IMR-90 (cell line): Measurements from ENCODE around the gene S100A6. TPM values are rescaled to one million over a fixed set of nuclear protein-coding genes. Genes with fewer than 3 reads are reported as not detected.

Experiments used
- ATAC-seq: fragments of 200-7000 bp; cut with Tn5 transposase; 2 replicates; pipeline ENCODE4 v1.9.1; 2020; ENCODE audit warnings: low read depth, mild to moderate bottlenecking, moderate library complexity
- BruUV-seq: library from RNA; stranded (reverse); fragments of 400-500 nt; replicated peaks from 2 replicates; lab custom pipeline; 2021; lab: Mats Ljungman, UMichigan
- CTCF ChIA-PET: fragments of 300-600 bp; formaldehyde crosslinking; extraction: SDS; loops from one replicate; lab custom pipeline; 2021; ENCODE audit warnings: antibody characterized with exemption; lab: Yijun Ruan, JAX
- POLR2A ChIA-PET: fragments of 300-600 bp; sonication (Branson Sonifier 250); formaldehyde crosslinking; loops from one replicate; lab custom pipeline; 2022; ENCODE audit warnings: antibody characterized with exemption; ENCODE audit not compliant: unreplicated experiment; lab: Charles Lee
- DNase-seq: peaks from one replicate; pipeline ENCODE4 v3.0.0; 2013
- H2AFZ ChIP-seq: replicated peaks from 2 replicates; pipeline ENCODE3; 2013; ENCODE audit warnings: low read length, mild to moderate bottlenecking; ENCODE audit not compliant: poor library complexity
- H2AK5ac ChIP-seq: 2 replicates; pipeline ENCODE4 v1.6.1; 2013; ENCODE audit warnings: low read depth, low read length, inconsistent platforms
- H2AK9ac ChIP-seq: replicated peaks from 2 replicates; pipeline ENCODE3; 2013; ENCODE audit warnings: mild to moderate bottlenecking, low read depth, low read length, moderate library complexity; ENCODE audit not compliant: poor library complexity
- H2BK120ac ChIP-seq: 2 replicates; pipeline ENCODE4 v1.6.1; 2013; ENCODE audit warnings: low read depth, low read length, inconsistent platforms
- H2BK15ac ChIP-seq: 3 replicates; pipeline ENCODE4 v1.6.1; 2013; ENCODE audit warnings: low read depth, low read length, inconsistent platforms
- H2BK20ac ChIP-seq: 2 replicates; pipeline ENCODE4 v1.6.1; 2013; ENCODE audit warnings: low read depth, mild to moderate bottlenecking, inconsistent platforms, low read length, moderate library complexity
- H2BK5ac ChIP-seq: 2 replicates; pipeline ENCODE4 v1.6.1; 2013; ENCODE audit warnings: mild to moderate bottlenecking, low read depth, low read length, inconsistent platforms; ENCODE audit not compliant: poor library complexity, severe bottlenecking
- H3K14ac ChIP-seq: replicated peaks from 2 replicates; pipeline ENCODE4 v1.6.1; 2013; ENCODE audit warnings: low read depth, low read length, inconsistent platforms
- H3K18ac ChIP-seq: 2 replicates; pipeline ENCODE4 v1.6.1; 2013; ENCODE audit warnings: low read depth, low read length, control low read depth
- H3K23ac ChIP-seq: 2 replicates; pipeline ENCODE4 v1.6.1; 2013; ENCODE audit warnings: low read depth, low read length, inconsistent platforms
- H3K27ac ChIP-seq: 2 replicates; pipeline ENCODE4 v1.5.1; 2013; ENCODE audit warnings: mild to moderate bottlenecking, control low read depth, low read length; ENCODE audit not compliant: insufficient read depth
- H3K27me3 ChIP-seq: 2 replicates; pipeline ENCODE4 v1.6.1; 2013; ENCODE audit warnings: low read length; ENCODE audit not compliant: control insufficient read depth, insufficient read depth
- H3K36me3 ChIP-seq: 2 replicates; pipeline ENCODE4 v1.6.1; 2013; ENCODE audit warnings: low read length, mixed read lengths; ENCODE audit not compliant: control insufficient read depth, insufficient read depth
- H3K4ac ChIP-seq: 2 replicates; pipeline ENCODE4 v1.6.1; 2013; ENCODE audit warnings: low read depth, low read length, inconsistent platforms
- H3K4me1 ChIP-seq: 2 replicates; pipeline ENCODE4 v1.6.1; 2013; ENCODE audit warnings: low read length, mixed read lengths; ENCODE audit not compliant: control insufficient read depth, insufficient read depth
- H3K4me2 ChIP-seq: 2 replicates; pipeline ENCODE4 v1.6.1; 2013; ENCODE audit warnings: low read depth, mild to moderate bottlenecking, control low read depth, low read length, moderate library complexity
- H3K4me3 ChIP-seq: 2 replicates; pipeline ENCODE4 v1.5.1; 2013; ENCODE audit warnings: low read depth, mild to moderate bottlenecking, control low read depth, low read length, moderate library complexity; ENCODE audit not compliant: insufficient read depth
- H3K56ac ChIP-seq: 2 replicates; pipeline ENCODE4 v1.6.1; 2013; ENCODE audit warnings: low read length, inconsistent platforms; ENCODE audit not compliant: insufficient read depth; ENCODE audit errors: extremely low read depth
- H3K79me1 ChIP-seq, 2 experiments: 2 replicates each; pipeline ENCODE4 v1.6.1; 2013; ENCODE audit warnings: low read length in 2 of 2, inconsistent platforms in 1 of 2, low read depth in 1 of 2
- H3K9ac ChIP-seq: 2 replicates; pipeline ENCODE4 v1.6.1; 2013; ENCODE audit warnings: low read depth, low read length, control low read depth
- H3K9me1 ChIP-seq: 2 replicates; pipeline ENCODE4 v1.6.1; 2013; ENCODE audit warnings: low read length, inconsistent platforms; ENCODE audit not compliant: insufficient read depth
- H3K9me3 ChIP-seq: 2 replicates; pipeline ENCODE4 v1.6.1; 2013; ENCODE audit warnings: low read length; ENCODE audit not compliant: control insufficient read depth, insufficient read depth
- H4K20me1 ChIP-seq: 2 replicates; pipeline ENCODE4 v1.6.1; 2013; ENCODE audit warnings: low read length, inconsistent platforms; ENCODE audit not compliant: insufficient read depth
- H4K5ac ChIP-seq: 2 replicates; pipeline ENCODE4 v1.6.1; 2013; ENCODE audit warnings: mild to moderate bottlenecking, low read depth, low read length, control low read depth
- H4K8ac ChIP-seq, 2 experiments: 2 replicates each; pipeline ENCODE4 v1.6.1; 2013; ENCODE audit warnings: low read depth in 2 of 2, low read length in 2 of 2, control low read depth in 1 of 2, inconsistent platforms in 1 of 2
- H4K91ac ChIP-seq: 2 replicates; pipeline ENCODE4 v1.6.1; 2013; ENCODE audit warnings: low read depth, low read length, inconsistent platforms; ENCODE audit not compliant: insufficient read depth
- BHLHE40 ChIP-seq: fragments of 150-350 bp; IDR thresholded peaks from 2 replicates; pipeline ENCODE4 v1.6.1; 2016; ENCODE audit warnings: mild to moderate bottlenecking, low read depth, low read length
- CEBPB ChIP-seq: IDR thresholded peaks from 2 replicates; pipeline ENCODE4 v1.6.1; 2012; ENCODE audit warnings: low read depth, low read length, improper control_type of control experiment
- CHD1 ChIP-seq: IDR thresholded peaks from 2 replicates; pipeline ENCODE4 v1.6.1; 2012; ENCODE audit warnings: low read depth, low read length, improper control_type of control experiment
- FOS ChIP-seq: fragments of 150-350 bp; IDR thresholded peaks from 2 replicates; pipeline ENCODE4 v1.6.1; 2016; ENCODE audit warnings: low read depth, low read length
- MAFK ChIP-seq: IDR thresholded peaks from 2 replicates; pipeline ENCODE4 v1.6.1; 2012; ENCODE audit warnings: low read depth, low read length, improper control_type of control experiment
- MAZ ChIP-seq: IDR thresholded peaks from 2 replicates; pipeline ENCODE4 v1.6.1; 2012; ENCODE audit warnings: low read depth, mild to moderate bottlenecking, low read length, improper control_type of control experiment, moderate library complexity, borderline replicate concordance
- MXI1 ChIP-seq: IDR thresholded peaks from 2 replicates; pipeline ENCODE4 v1.6.1; 2012; ENCODE audit warnings: low read depth, mild to moderate bottlenecking, low read length, moderate library complexity, borderline replicate concordance
- NFE2L2 ChIP-seq: fragments of 150-350 bp; IDR thresholded peaks from 2 replicates; pipeline ENCODE4 v1.6.1; 2016; ENCODE audit warnings: low read depth, mild to moderate bottlenecking, low read length
- POLR2A ChIP-seq: IDR thresholded peaks from 2 replicates; pipeline ENCODE4 v1.6.1; 2012; ENCODE audit warnings: mild to moderate bottlenecking, low read depth, low read length
- RAD21 ChIP-seq: IDR thresholded peaks from 2 replicates; pipeline ENCODE4 v1.6.1; 2012; ENCODE audit warnings: low read length, improper control_type of control experiment
- RCOR1 ChIP-seq: IDR thresholded peaks from 2 replicates; pipeline ENCODE4 v1.6.1; 2012; ENCODE audit warnings: mild to moderate bottlenecking, low read length, improper control_type of control experiment; ENCODE audit not compliant: insufficient replicate concordance
- SMC3 ChIP-seq: fragments of 150-350 bp; IDR thresholded peaks from 2 replicates; pipeline ENCODE4 v1.6.1; 2016; ENCODE audit warnings: low read depth, mild to moderate bottlenecking, antibody characterized with exemption, low read length, moderate library complexity
- WGBS, 2 experiments: methylation state at CpG; one replicate each; pipeline versions ENCODE4 v1.1.5 to v1.1.7; 2013; ENCODE audit warnings: missing lambda C conversion rate in 2 of 2; ENCODE audit not compliant: insufficient read length in 1 of 2; ENCODE audit errors: extremely low coverage in 2 of 2; 5-methylcytosine and 5-hydroxymethylcytosine counted together
- dilution Hi-C: fragments of 300-500 bp; cut with HindIII; formaldehyde crosslinking; loops from one replicate; pipeline ENCODE4 v1.14.3; 2018; ENCODE audit warnings: low sequenced_read_pairs; ENCODE audit not compliant: unreplicated experiment
- in situ Hi-C: fragments of 300-500 bp; cut with MboI; formaldehyde crosslinking; loops from 3 replicates; pipeline ENCODE4 v1.14.3; 2019; ENCODE audit warnings: low sequenced_read_pairs, inconsistent platforms, mixed read lengths
- intact Hi-C: fragments of 100-400 bp; cut with micrococcal nuclease; formaldehyde crosslinking; loops from 2 replicates; pipeline ENCODE4 v1.10.0; 2022
- polyA plus RNA-seq, 3 experiments: library from polyadenylated mRNA; depleted of rRNA; stranded (reverse); fragments of >200 nt; gene quantifications; 2 replicates each; pipeline ENCODE4 v1.2.3, GENCODE V29; 2012; ENCODE audit warnings: low replicate concordance in 1 of 3
- total RNA-seq: library from RNA; depleted of rRNA; stranded (reverse); fragments of >200 nt; gene quantifications from 2 replicates; pipeline ENCODE4 v1.2.3, GENCODE V29; 2012
- TF ChIP-seq, protein P1 (sequence below): fragments of 150-350 bp; IDR thresholded peaks from 2 replicates; pipeline ENCODE4 v1.6.1; 2016; ENCODE audit warnings: low read depth, mild to moderate bottlenecking, low read length, moderate library complexity, borderline replicate concordance
- TF ChIP-seq, protein P2 (sequence below): fragments of 150-350 bp; IDR thresholded peaks from 2 replicates; pipeline ENCODE4 v1.6.1; 2017; ENCODE audit warnings: mild to moderate bottlenecking, antibody characterized with exemption, low read length, low read depth

S100A6 gene
- total and polyA plus RNA-seq, 2 of the 4 experiments (the other 2 are of a cell fraction): 373 to 1,755 TPM

DNA sequence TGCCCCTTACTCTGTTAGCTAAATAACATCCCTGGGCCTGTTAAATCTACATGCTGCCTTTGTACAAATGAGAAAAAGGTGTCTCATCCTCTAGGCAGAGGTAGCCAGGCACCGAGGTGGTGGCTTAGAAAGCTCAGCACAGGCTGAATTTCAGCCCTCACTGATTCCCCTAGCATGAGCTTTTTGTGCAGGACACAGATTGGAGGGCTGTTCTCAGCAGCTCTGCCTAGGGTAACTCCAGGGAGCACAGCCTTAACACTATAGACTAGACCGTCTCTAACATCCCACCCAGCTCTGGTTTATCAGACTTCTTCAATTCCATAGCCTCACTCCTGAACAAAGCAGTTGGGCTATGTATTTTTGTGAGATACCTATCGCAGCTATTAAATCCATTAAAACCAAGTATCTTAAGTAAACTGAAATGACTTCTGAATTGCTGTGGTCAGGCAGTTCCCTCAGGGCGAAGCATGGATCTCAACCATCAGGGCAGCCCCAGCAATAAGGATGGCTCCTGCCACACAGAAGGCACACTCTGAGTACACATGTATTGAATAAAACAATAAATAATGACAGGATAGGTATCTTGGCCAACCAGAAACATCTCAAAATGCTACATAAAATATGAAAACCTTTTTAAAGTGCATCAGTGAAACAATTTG lies 14.8 kb downstream of the S100A6 start:
- Histone ChIP-seq H3K9me3 (no peaks in the 10 kb centered on the region), H3K9ac (no peak overlapping the region), H4K91ac (no peak overlapping the region), H4K5ac (no peak overlapping the region), H4K20me1 (no peaks in the 10 kb centered on the region), H2BK5ac (no peak overlapping the region), H2AFZ (no peak overlapping the region), H3K27ac (no peak overlapping the region), H3K18ac (no peak overlapping the region), H3K23ac (no peak overlapping the region), H2BK20ac (no peak overlapping the region), H3K4me3 (no peak overlapping the region), H4K8ac (no peak overlapping the region), H2AK5ac (no peak overlapping the region), H3K14ac (no peak overlapping the region), H3K27me3 (no peaks in the 10 kb centered on the region), H3K9me1 (0 out of 2 replicates have a peak, but pooled peaks cover 10% of the 10 kb centered on the region), H3K4me1 (peaks cover 6% of the 10 kb centered on the region), H3K4me2 (no peak overlapping the region), H2BK120ac (no peak overlapping the region), H3K4ac (no peak overlapping the region), H3K56ac (no peak overlapping the region), H2BK15ac (no peak overlapping the region), H2AK9ac (no peak overlapping the region), H3K79me1 (peaks cover 0 to 7% of the 10 kb centered on the region in 2 experiments; a peak in 1 of 4 replicates), H3K36me3 (no peaks in the 10 kb centered on the region)
- dilution Hi-C loops (no loop called here), intact Hi-C loops (no loop called here), in situ Hi-C loops (no loop called here)
- WGBS, 2 experiments: no CpG with 5 or more reads among the region's 4 CpGs
- CTCF ChIA-PET: interaction anchor here (0.6 to 2.3 kb wide), 4 partner anchors 10 to 106 kb away, joined by 3 to 8 read pairs (median 4); partner anchors contain the start of gene S100A13
- DNase-seq (no peak), ATAC-seq (no peak)
- no TSS peak for BruUV-seq
- POLR2A ChIA-PET: interaction anchor here (0.8 kb wide), 1 partner anchor 11 kb away, joined by 4 read pairs; no protein-coding TSS in a partner anchor
- no peak for TF ChIP-seq NFE2L2
- TF ChIP-seq POLR2A: no peak
- no peak for TF ChIP-seq FOS
- TF ChIP-seq CEBPB: no peak
- TF ChIP-seq, protein P1, sequence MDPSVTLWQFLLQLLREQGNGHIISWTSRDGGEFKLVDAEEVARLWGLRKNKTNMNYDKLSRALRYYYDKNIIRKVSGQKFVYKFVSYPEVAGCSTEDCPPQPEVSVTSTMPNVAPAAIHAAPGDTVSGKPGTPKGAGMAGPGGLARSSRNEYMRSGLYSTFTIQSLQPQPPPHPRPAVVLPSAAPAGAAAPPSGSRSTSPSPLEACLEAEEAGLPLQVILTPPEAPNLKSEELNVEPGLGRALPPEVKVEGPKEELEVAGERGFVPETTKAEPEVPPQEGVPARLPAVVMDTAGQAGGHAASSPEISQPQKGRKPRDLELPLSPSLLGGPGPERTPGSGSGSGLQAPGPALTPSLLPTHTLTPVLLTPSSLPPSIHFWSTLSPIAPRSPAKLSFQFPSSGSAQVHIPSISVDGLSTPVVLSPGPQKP: no peak
- TF ChIP-seq RAD21: no peak
- TF ChIP-seq SMC3: no peak
- no peak for TF ChIP-seq CHD1
- TF ChIP-seq, protein P2, sequence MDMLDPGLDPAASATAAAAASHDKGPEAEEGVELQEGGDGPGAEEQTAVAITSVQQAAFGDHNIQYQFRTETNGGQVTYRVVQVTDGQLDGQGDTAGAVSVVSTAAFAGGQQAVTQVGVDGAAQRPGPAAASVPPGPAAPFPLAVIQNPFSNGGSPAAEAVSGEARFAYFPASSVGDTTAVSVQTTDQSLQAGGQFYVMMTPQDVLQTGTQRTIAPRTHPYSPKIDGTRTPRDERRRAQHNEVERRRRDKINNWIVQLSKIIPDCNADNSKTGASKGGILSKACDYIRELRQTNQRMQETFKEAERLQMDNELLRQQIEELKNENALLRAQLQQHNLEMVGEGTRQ: no peak
- no peak for TF ChIP-seq MAFK
- TF ChIP-seq BHLHE40: no peak
- TF ChIP-seq MXI1: no peak
- no peak for TF ChIP-seq RCOR1
- TF ChIP-seq MAZ: no peak
